ENCODE results near the gene SUGCT. TPM values are rescaled to one million over a fixed set of nuclear protein-coding genes. Genes with fewer than 3 reads are reported as not detected.

SUGCT gene
- polyA plus RNA-seq, 1 donor, result 2.2 TPM

DNA sequence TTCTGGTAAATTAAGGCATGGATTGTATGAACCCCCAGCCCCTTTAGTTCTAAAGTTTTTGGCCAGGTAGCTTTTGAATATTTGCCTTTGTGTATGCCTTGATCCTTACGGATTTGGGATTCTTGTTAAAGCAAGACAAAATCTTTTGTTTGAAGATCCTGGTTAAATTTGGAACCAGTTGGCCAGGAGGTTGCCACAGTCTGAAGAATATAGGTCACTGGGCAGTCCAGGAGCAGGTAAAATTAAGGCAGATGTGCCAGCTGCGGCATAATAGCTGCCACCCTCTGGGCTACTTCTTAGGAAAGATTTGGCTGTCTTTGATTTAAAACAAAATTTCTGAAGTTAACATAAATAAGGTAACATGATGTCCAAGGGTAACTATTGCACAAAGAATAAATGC, 192.3 kb downstream of the SUGCT start:
- no peak for DNase-seq (ENCODE audit: low read depth)

DNA sequence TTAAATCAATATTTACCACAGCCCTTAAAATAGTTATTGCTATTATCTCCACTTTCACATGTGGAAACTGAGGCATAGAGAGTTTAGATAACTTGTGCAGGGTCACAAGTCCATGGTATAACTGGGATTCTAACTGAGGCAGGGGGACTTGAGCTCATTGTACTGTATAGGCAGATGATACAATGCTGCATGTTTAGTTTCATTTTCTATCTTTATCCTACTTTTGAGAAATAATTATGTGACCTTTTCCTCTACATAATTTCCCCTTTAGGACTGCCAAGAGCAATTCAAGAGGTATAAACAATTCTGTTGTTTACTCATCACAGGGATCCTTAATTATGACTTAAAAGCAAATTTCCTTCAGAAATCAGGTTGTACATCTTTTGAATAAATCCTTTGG, 193.1 kb downstream of the SUGCT start:
- DNase-seq (ENCODE audit: low read depth), result no peak

DNA sequence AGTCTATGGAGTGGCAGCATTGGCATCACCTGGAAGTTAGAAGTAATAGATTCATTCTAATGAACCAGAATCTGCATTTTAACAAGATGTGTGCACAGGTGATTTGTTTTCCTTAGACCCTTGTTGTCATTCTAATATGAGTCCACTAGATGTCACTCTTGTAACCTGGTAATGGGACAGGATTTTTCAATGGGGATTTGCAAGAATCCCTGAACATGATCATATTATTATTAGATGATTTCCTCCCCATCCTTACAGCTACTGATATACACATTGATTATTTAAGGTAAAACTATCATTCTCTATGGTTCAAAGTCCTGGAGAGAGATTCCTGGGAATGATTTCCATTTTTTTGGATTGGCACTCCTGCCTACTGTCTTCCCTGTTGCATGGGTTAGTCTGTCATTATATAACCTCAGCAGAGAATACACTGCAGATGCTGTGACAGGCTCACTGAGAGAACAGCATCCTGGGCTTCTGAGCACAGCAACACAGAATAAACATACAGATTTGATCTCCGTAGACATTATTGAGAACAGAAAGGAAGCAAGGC, 194.9 kb downstream of the SUGCT start:
- DNase-seq (ENCODE audit: low read depth), result peak; percentile 53

DNA sequence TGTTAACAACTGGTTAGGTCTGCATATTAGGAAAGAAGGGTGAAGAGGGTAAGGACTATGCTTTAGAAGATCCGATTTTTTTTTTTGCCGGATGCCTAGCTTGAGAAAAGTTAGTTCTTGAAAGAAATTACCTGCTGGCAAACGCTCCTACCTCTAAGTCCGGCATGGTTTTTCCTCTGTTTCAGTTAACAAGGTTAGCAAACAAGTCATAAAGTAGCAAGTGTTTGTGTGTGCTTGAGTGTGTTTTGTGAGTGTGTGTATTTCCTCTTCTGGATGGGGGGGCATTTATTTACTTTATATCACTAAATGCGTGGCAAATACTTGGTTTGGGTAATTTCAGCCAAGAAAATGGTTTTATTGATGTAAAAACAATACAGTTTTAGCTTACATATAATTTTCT, 195.6 kb downstream of the SUGCT start:
- DNase-seq (ENCODE audit: low read depth), result no peak

DNA sequence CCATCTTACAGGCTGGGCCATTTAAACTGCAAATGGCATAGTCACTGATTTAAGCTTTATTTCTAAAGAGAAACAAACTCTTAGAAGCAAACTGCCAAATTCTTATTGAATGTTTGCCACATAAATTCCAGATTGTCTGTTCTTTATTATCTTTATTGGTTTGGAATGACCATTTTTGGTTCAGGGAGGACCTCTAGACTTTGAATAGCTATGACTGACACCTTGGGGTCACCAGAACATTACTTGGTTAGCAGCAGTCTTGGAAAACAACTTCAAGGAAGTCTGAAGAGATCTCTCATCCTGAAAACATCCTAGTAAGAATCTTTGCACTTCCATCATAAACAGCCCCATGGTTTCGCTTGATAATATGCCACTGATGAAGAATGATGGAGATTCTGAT, 197.1 kb downstream of the SUGCT start:
- no peak for DNase-seq (ENCODE audit: low read depth)

DNA sequence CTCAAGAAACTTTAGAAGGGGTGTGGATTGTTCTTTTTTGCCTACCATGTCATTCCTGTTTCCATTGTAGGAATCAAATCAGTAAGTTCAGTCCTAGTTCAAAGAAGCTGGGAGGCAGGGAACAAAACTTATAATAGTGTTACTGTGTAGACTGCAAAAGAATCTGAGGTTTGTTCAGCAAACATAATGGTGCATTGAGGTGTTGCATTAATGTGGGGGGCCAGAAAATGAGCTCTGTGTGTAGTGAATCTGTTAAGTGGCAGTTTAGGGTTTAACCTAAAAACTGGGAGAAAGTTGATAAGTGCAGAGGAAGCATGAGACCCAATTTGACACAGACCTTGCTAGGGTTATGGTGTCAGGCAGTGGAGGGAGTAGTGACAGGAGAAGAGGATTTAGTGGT, 197.7 kb downstream of the SUGCT start:
- DNase-seq (ENCODE audit: low read depth), result no peak

DNA sequence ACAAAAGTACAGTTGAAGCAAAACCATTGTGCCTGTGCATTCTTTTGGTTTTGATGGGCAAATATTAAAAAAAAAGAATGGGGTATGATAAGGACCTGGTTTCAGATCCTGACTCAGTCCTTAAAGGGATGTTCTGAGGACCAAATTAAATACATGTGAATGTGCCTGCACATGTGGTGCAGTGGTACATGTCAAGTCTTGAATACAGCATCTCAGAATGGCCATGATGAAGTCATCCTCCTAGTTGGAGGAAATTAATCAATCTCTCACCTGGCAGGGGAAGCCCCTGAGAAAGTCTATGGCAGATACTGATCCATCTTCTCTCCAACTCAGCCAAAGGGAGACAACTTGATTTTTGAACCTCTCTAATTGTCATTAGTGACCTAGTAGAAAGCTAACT, 207.0 kb downstream of the SUGCT start:
- no peak for DNase-seq (ENCODE audit: low read depth)

DNA sequence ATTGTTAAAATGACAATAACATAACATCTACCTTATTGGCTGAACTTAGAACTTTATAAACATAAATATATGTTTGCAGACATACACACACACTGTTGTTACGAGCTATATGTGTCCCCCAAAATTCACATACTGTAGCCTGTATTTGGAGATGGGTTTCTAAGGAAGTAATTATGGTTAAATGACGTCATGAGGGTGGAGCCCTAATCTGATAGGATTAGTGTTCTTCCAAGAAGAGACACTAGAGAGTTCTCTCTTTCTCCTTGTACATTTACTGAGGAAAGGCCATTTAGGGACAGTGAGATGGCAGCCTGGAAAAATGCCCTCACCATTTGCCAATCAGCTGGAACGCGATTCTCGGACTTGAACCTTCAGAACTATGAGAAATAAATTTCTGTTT, 211.7 kb downstream of the SUGCT start:
- no peak for DNase-seq (ENCODE audit: low read depth)

DNA sequence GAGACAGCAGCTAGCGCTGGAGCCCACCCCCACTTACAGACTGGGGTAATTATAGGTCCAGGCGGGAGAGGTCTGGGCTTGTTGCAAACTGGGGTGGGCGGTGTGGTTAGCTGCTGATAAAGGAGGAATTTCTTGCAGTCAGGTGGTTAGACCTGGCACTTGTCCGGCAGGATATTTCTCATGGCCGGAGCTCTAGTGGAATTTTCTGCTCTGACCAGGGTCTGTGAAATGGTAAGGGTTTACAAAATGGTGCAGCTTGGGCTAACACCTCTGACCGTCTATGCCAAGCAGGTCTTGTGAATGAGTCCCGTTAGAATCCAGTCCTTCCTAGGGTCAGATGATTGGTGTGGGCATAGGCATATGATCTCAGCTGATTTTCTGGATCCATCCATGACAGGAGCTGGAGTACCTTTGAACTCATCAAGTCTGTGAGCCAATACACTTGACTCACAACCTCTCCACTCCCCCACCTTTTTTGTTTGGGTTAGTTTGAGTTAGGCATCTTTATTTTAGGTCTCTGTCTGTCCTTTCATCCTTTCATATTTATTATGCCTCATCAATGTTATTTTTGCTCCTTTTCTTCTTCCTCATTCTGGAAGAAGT, 213.4 kb downstream of the SUGCT start:
- no peak for DNase-seq (ENCODE audit: low read depth)

DNA sequence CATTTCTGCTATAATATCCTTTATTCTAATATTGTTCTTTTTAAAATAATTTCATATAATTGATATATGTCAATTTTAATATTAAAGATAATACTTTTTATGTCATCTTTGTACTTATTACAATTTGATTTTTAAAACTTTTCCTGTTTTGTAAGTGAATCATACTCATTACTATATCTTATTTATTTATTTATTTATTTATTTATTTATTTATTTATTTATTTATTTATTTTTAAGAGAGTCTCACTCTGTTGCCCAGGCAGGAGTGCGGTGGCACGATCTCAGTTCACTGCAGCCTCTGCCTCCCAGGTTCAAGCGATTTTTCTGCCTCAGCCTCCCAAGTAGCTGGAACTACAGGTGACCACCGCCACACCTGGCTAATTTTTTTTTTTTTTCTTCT, 215.3 kb downstream of the SUGCT start:
- DNase-seq (ENCODE audit: low read depth), result no peak

DNA sequence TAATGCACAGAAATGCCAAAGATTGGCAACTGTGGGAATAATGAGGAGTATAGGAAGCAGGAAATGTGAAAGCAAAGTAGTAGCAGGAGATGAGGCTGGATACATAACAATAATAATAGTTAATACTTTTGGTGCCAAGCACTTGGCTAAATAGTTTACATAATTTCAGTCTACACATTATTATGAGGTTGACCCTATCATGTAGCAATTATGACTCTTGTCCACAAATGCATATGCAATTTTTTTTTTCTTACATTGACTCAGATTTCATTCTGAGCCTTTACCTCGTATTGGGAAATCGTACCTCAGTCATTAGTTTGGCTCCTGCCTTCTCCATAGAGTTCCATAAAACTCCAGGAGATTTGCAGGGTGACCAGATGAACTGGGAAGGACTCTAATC, 219.9 kb downstream of the SUGCT start:
- no peak for DNase-seq (ENCODE audit: low read depth)

DNA sequence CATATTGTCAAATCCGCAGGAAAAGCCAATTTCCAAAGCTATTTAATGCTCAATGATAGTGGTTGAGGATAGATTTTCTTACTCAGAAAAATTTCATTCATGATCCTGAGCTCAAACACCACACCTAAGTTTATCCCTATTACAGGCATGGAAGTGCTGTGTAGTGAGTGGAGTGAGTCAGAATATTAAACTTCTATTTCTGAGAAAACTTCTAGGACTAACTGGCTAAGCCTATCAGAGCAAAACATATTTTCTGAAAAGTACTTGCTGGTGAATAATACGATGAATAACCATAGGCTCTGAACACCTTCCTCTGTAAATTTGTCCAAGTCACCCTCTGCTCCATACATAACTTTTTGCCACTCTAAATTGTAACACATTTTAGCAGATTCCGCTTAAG, 221.5 kb downstream of the SUGCT start:
- no peak for DNase-seq (ENCODE audit: low read depth)

DNA sequence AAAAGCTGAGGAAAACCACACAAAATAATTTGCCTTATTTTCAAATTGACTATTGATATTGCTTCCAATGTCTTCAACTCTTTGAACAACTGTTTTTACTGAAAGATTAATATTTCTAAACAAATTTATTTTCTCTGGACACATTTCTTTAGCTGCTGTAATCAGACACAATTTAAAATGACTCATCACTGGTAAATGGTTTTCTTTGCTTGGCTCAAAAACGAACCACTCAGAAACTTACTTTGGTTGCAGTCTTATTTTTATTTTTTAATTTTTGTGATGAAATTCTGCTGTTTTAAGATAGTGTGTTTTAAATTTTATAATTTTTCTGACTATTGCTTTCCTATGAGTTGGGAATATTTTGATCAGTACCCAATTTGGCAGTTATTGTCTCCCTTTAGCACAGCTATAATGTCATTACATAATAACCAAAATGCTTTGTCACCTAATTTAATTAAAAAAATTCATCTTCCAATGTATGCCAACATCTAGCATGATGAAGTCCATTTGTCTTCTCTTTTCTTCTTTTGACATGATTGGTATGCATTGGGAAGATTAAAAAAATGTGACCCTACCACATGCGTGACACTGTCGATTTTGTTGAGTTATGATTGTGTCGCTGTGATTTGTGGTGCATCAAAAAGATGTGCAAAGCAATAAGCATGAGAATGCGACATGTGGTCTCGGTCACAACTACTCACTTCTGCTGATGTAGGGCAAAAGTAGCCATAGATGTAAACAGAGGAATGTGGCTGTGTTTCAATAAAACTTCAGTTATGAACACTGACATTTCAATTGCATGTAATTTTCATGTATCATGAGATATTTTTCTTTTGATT, 222.3 kb downstream of the SUGCT start:
- no peak for DNase-seq (ENCODE audit: low read depth)

DNA sequence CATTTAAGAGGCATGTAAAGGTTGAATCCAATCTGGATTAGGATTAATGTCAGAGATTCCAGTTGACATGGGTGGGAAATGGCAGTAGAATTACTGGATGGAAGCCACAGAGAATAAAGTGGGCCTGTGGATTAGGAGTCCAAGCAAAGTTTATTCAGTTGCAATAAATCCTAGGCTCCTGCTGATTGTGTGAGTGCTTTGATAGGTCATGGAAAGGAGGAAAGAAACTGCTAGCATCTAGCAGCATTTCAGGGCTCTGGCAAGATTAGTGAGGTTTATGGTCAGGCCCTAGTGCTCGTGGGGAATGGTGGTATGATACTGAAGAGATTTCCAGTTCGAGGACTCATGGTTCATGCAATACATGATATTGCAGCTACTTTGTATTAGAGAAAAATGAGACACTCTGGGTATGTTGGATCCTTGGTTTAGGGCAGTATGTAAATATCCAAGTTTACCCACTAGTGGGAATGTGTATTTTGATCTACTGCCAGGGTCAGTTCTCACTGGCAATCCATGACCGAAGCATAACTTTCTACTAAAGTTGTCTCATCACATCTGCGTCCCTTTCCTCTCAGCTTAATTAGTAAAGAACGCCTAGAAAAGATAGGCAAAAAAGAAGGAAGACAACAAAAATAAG, 235.0 kb downstream of the SUGCT start:
- no peak for DNase-seq (ENCODE audit: low read depth)

DNA sequence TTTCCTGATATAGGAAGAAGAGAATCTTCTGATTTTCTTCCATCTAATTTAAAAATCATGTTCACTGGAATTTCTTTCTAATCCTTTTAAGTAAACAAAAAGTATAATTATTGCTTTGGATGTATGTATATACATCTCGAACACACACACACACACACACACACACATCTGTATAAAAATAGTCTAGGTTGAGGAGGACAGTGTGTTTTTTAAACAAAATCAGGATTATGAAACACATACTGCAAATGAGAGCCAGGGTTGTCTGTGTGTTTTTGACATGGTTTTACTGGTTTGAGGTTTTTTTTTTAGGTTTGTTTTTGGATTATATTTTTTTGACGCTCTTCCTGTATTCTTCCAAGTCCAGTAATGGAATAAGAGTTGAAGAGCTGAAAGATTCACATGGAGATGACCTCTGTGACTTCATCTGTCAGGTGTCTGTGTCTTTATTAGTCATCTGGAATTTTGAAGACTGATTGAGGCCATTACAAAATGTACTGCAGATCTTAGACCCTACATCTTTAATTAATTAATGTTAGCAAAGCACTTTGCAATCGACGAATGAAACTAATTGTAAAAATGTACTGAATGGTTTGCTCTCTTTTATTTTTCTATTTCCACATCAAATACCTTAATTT, 237.1 kb downstream of the SUGCT start:
- no peak for DNase-seq (ENCODE audit: low read depth)

DNA sequence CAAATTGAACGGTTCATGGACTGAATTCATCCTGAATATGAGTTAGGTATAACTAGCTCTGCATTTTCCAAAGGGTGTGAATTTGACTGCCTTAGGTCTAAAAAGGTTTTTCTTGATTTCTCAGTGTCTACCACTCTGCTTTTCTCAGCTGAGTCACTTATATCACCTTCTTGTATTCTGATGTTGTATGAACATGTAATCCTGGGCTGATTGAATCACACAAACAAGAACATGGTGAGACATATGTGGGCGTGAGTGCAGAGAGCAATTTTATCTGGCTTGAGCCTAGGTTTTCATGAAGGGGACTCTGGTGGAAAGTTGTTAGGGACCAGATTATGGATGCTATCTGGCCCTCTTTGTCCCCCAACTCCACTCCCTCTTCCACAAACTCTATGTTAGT, 239.8 kb downstream of the SUGCT start:
- DNase-seq (ENCODE audit: low read depth), result no peak

DNA sequence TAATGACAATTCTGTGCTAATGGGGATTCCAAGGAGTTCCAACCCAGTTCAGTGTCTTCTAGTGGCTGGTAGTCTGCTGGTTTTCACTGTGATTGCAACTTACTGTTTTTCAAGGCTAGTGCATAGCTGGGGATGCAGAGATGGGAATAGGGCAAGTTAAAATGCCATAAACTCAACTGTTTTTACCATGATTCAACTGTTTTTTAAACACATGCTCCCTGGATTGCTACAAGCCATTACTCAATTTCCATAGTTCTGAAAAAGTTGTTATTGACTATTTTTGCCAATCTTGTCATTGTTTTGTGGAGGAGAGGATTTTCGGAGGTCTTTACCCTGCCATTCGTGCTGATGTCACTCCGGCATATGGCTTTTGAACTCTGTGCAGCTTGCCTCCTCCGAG, 245.3 kb downstream of the SUGCT start:
- no peak for DNase-seq (ENCODE audit: low read depth)

DNA sequence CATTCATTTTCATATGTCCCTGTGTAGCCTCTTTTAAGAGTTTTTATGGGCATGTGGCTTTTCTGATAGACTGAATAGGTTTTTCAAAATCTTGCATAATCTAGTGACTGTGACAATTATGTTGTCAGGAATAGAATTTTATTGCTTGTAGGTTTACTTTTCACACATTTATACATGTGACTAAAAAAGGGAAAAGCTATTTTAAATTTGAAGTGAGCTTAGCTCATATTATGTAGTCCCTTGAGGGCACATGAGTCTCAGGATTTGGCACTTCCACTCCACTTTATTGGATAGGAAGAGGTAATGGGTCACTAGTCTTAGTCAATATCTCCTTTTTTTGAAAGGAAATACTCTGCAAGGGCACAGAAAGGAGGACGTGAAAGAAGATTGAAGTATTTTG, 247.3 kb downstream of the SUGCT start:
- DNase-seq (ENCODE audit: low read depth), result no peak

DNA sequence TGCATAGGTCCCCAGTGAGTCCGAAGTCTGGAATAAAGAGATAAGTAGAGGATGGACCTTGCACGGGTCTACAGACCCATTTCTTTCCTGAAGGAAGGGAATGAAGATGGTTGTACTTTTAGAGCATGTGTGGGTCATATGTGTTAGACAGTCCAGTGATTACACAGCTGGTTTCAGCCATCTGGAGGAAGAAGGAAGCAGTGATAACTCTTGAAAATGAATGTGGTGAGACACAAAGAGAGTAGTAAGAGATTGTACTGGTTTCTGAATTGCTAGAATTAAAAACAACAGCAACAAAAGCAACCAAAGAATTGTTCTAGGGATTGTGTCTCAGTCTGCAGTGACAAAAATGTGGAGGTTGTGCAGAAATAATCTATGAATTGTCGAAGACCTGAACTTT, 258.9 kb downstream of the SUGCT start:
- DNase-seq (ENCODE audit: low read depth), result no peak

DNA sequence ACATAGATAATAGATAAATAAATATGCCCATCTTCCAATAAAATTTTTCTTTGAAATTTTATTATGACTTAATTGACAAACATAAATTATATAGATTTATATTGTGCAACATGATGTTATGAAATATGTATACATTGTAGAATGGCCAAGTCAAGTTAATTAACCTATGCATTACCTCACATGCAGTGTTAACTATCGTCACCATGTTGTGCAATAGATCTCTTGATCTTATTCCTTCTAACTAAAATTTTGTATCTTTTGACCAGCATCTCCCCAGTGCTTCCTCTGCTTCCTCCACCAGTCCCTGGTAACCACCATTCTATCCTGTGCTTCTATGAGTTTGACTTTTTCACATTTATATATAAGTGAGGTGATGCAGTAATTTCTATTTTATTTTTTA, 259.6 kb downstream of the SUGCT start:
- DNase-seq (ENCODE audit: low read depth), result no peak

DNA sequence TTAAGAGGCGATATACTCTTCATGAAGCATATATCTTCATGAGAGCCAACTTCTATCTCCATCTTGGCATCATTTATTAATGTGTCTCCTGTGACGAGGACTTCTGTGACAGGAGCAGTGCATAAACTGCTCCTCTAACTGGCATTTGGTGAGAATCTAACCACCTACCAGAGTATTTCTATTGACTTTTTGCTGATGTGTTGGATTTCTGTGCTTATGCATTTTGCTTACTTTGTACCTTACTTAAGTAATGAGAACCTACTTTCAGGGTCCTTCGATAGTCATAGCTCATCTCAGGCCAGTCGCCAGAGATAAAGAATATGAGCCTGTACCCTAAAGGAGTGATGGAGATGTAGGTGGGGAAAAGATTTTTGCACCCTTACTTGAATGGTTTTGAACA, 265.7 kb downstream of the SUGCT start:
- no peak for DNase-seq (ENCODE audit: low read depth)

DNA sequence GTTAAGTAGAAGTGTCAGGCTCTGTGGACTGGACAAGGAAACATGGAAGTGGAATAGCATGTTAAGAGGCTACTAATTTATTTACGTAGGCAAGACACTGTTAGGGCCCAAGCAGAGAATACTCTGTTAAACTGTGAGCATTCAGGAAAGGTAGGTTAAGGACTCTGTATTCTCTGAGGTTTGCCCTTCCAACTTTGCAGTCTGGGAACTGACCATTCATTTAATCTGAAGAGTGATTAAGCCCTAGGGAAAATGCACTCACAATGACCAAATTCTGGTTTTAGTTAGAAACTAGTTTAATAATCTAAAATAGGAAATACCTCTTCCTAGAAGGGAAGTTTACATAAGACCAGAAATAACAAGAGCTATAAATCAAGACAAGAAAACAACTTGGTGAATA, 266.6 kb downstream of the SUGCT start:
- DNase-seq (ENCODE audit: low read depth), result no peak

All from forelimb muscle (tissue), 1 donor.